Liver (tissue), 9 donors: ENCODE data around the gene ANAPC5. TPM values are rescaled to one million over a fixed set of nuclear protein-coding genes. Genes with fewer than 3 reads are reported as not detected.

Experiments used
- DNase-seq: peaks from one replicate; pipeline ENCODE4 v3.0.0-alpha.2; 2017; ENCODE audit warnings: low spot score
- H3K27ac ChIP-seq, 2 donors: one replicate each; pipeline ENCODE4 v1.7.0; 2013; ENCODE audit warnings: inconsistent platforms in 2 of 2, low read length in 2 of 2, control low read depth in 1 of 2, low read depth in 1 of 2, mild to moderate bottlenecking in 1 of 2
- H3K27me3 ChIP-seq, 4 donors: one replicate each; pipeline versions ENCODE4 v1.6.1 to v1.7.0; 2013; ENCODE audit warnings: low read length in 3 of 4, inconsistent platforms in 1 of 4, mild to moderate bottlenecking in 1 of 4, moderate library complexity in 1 of 4; ENCODE audit not compliant: control insufficient read depth in 4 of 4, insufficient read depth in 4 of 4
- H3K36me3 ChIP-seq, 4 donors: one replicate each; pipeline versions ENCODE4 v1.6.1 to v1.7.0; 2013; ENCODE audit warnings: low read length in 3 of 4, mild to moderate bottlenecking in 3 of 4, low read depth in 1 of 4, moderate library complexity in 1 of 4; ENCODE audit not compliant: control insufficient read depth in 4 of 4, insufficient read depth in 3 of 4
- H3K4me1 ChIP-seq, 4 donors: one replicate each; pipeline versions ENCODE4 v1.6.1 to v1.7.0; 2013; ENCODE audit warnings: low read length in 3 of 4, mild to moderate bottlenecking in 3 of 4, moderate library complexity in 1 of 4; ENCODE audit not compliant: control insufficient read depth in 4 of 4, insufficient read depth in 4 of 4
- H3K4me3 ChIP-seq, 3 donors: one replicate each; pipeline versions ENCODE4 v1.6.1 to v1.7.0; 2013; ENCODE audit warnings: low read length in 3 of 3, control low read depth in 1 of 3, low read depth in 1 of 3, mild to moderate bottlenecking in 1 of 3
- H3K9ac ChIP-seq, 2 donors: one replicate each; pipeline ENCODE4 v1.7.0; 2013; ENCODE audit warnings: low read length in 2 of 2, mild to moderate bottlenecking in 2 of 2, moderate library complexity in 2 of 2, control low read depth in 1 of 2, low read depth in 1 of 2
- H3K9me3 ChIP-seq, 4 donors: one replicate each; pipeline versions ENCODE4 v1.6.1 to v1.7.0; 2013; ENCODE audit warnings: low read length in 3 of 4; ENCODE audit not compliant: control insufficient read depth in 4 of 4
- EGR1 ChIP-seq, 2 donors: IDR thresholded peaks; 2 replicates each; pipeline ENCODE4 v1.6.1; 2016 to 2018; ENCODE audit warnings: antibody characterized with exemption in 2 of 2, low read depth in 2 of 2
- FOXA2 ChIP-seq: IDR thresholded peaks from 2 replicates; pipeline ENCODE4 v1.6.1; 2016; ENCODE audit warnings: antibody characterized with exemption
- GABPA ChIP-seq, 2 donors: IDR thresholded peaks in 1 of 2; conservative IDR thresholded peaks in 1 of 2; 2 replicates each; pipeline ENCODE4 v1.6.1; 2016; ENCODE audit warnings: antibody characterized with exemption in 2 of 2, mild to moderate bottlenecking in 1 of 2, moderate library complexity in 1 of 2
- HNF4A ChIP-seq, 2 donors: conservative IDR thresholded peaks; 2 replicates each; pipeline ENCODE4 v1.6.1; 2016; ENCODE audit warnings: antibody characterized with exemption in 2 of 2, mild to moderate bottlenecking in 2 of 2
- JUND ChIP-seq, 2 donors: IDR thresholded peaks; 2 replicates each; pipeline ENCODE4 v1.6.1; 2016; ENCODE audit warnings: antibody characterized with exemption in 2 of 2
- NR2F2 ChIP-seq: IDR thresholded peaks from 2 replicates; pipeline ENCODE4 v1.6.1; 2016; ENCODE audit warnings: antibody characterized with exemption
- RXRA ChIP-seq, 2 donors: IDR thresholded peaks; 2 replicates each; pipeline ENCODE4 v1.6.1; 2017 to 2018; ENCODE audit warnings: antibody characterized with exemption in 2 of 2, mild to moderate bottlenecking in 1 of 2
- SP1 ChIP-seq: IDR thresholded peaks from 2 replicates; pipeline ENCODE4 v1.6.1; 2018; ENCODE audit warnings: antibody characterized with exemption, mild to moderate bottlenecking
- TAF1 ChIP-seq: conservative IDR thresholded peaks from 2 replicates; pipeline ENCODE4 v1.6.1; 2016; ENCODE audit warnings: antibody characterized with exemption, mild to moderate bottlenecking
- YY1 ChIP-seq: IDR thresholded peaks from 2 replicates; pipeline ENCODE4 v1.6.1; 2016; ENCODE audit warnings: antibody characterized with exemption, mild to moderate bottlenecking
- WGBS: extraction: QIAGEN DNeasy Blood & Tissue Kit; methylation state at CpG from one replicate; pipeline ENCODE4 v1.1.7; 2013; 5-methylcytosine and 5-hydroxymethylcytosine counted together
- polyA plus RNA-seq, 2 donors: library from polyadenylated mRNA; stranded (reverse) in 1 of 2; unstranded in 1 of 2; fragments of 200-250 nt in 1 of 2; fragments of >200 nt in 1 of 2; fragmentation: Nextera tagmentation in 1 of 2; extraction: Ambion mirVana in 1 of 2; gene quantifications; one replicate each; pipeline versions ENCODE4 v1.2.1 to v1.2.3, GENCODE V29; 2013 to 2015
- total RNA-seq, 2 donors: library from RNA; depleted of rRNA; stranded (reverse); fragments of >200 nt; gene quantifications; one replicate each; pipeline ENCODE4 v1.2.3, GENCODE V29; 2014
- TF ChIP-seq, protein P1 (sequence below): IDR thresholded peaks from 2 replicates; pipeline ENCODE4 v1.6.1; 2016; ENCODE audit warnings: antibody characterized with exemption, mild to moderate bottlenecking
- TF ChIP-seq, protein P2 (sequence below): IDR thresholded peaks from 2 replicates; pipeline ENCODE4 v1.6.1; 2016; ENCODE audit warnings: antibody characterized with exemption
- TF ChIP-seq, protein P3 (sequence below): IDR thresholded peaks from 2 replicates; pipeline ENCODE4 v1.6.1; 2016; ENCODE audit warnings: antibody characterized with exemption
- TF ChIP-seq, protein P4 (sequence below): IDR thresholded peaks from 2 replicates; pipeline ENCODE4 v1.6.1; 2016; ENCODE audit warnings: antibody characterized with exemption
- donor health status: healthy.
- donor health status: healthy.
- donor health status: healthy.
- donor health status: healthy.
- donor health status: healthy.

Gene ANAPC5
- total and polyA plus RNA-seq, 4 donors, result 44.1 to 111 (median 62.2) TPM

DNA sequence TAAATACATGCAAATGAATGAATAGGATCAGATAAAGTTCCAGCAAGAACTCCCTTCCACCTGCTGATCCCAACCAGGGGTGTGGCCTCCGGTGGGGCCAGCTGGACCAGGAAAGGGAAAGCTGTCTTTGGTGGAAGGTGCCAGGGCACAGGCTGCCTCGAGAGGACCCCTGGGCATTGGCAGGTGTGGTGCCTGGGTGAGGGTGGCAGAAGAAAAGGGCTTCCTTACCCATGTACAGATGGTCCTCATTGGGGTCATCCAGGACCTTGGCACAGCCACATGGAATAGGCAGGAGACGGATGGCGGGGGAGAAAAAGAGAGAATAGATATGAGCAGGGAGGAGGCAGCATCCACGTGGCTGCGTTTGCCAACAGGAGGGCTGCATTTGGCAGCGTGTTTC, 92.1 kb downstream of the ANAPC5 start:
- Histone ChIP-seq H3K4me1 (no peaks in the 10 kb centered on the region), H3K9ac (no peak overlapping the region), H3K4me3 (no peak overlapping the region), H3K27ac (no peak overlapping the region), H3K36me3 (peaks cover 8 to 67% (median 36%) of the 10 kb centered on the region in 4 donors), H3K9me3 (no peaks in the 10 kb centered on the region), H3K27me3 (no peaks in the 10 kb centered on the region)
- 94% methylated on average over 7 of the region's 7 CpGs for WGBS
- no peak for DNase-seq
- TF ChIP-seq FOXA2, result no peak
- TF ChIP-seq, protein P1, sequence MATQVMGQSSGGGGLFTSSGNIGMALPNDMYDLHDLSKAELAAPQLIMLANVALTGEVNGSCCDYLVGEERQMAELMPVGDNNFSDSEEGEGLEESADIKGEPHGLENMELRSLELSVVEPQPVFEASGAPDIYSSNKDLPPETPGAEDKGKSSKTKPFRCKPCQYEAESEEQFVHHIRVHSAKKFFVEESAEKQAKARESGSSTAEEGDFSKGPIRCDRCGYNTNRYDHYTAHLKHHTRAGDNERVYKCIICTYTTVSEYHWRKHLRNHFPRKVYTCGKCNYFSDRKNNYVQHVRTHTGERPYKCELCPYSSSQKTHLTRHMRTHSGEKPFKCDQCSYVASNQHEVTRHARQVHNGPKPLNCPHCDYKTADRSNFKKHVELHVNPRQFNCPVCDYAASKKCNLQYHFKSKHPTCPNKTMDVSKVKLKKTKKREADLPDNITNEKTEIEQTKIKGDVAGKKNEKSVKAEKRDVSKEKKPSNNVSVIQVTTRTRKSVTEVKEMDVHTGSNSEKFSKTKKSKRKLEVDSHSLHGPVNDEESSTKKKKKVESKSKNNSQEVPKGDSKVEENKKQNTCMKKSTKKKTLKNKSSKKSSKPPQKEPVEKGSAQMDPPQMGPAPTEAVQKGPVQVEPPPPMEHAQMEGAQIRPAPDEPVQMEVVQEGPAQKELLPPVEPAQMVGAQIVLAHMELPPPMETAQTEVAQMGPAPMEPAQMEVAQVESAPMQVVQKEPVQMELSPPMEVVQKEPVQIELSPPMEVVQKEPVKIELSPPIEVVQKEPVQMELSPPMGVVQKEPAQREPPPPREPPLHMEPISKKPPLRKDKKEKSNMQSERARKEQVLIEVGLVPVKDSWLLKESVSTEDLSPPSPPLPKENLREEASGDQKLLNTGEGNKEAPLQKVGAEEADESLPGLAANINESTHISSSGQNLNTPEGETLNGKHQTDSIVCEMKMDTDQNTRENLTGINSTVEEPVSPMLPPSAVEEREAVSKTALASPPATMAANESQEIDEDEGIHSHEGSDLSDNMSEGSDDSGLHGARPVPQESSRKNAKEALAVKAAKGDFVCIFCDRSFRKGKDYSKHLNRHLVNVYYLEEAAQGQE, result no peak
- no peak for TF ChIP-seq RXRA (IDR thresholded peaks at IDR 0.05)
- TF ChIP-seq, protein P2, sequence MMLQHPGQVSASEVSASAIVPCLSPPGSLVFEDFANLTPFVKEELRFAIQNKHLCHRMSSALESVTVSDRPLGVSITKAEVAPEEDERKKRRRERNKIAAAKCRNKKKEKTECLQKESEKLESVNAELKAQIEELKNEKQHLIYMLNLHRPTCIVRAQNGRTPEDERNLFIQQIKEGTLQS, result no peak
- TF ChIP-seq YY1, result no peak
- no peak for TF ChIP-seq EGR1 (IDR thresholded peaks at IDR 0.05; ENCODE audit: low read depth in 2 of 2)
- no peak for TF ChIP-seq SP1
- no peak for TF ChIP-seq HNF4A (conservative IDR thresholded peaks at IDR 0.05)
- TF ChIP-seq, protein P3, sequence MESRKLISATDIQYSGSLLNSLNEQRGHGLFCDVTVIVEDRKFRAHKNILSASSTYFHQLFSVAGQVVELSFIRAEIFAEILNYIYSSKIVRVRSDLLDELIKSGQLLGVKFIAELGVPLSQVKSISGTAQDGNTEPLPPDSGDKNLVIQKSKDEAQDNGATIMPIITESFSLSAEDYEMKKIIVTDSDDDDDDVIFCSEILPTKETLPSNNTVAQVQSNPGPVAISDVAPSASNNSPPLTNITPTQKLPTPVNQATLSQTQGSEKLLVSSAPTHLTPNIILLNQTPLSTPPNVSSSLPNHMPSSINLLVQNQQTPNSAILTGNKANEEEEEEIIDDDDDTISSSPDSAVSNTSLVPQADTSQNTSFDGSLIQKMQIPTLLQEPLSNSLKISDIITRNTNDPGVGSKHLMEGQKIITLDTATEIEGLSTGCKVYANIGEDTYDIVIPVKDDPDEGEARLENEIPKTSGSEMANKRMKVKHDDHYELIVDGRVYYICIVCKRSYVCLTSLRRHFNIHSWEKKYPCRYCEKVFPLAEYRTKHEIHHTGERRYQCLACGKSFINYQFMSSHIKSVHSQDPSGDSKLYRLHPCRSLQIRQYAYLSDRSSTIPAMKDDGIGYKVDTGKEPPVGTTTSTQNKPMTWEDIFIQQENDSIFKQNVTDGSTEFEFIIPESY, result no peak
- no peak for TF ChIP-seq GABPA (IDR thresholded peaks at IDR 0.05 in 1 of 2, conservative IDR thresholded peaks at IDR 0.05 in 1 of 2)
- TF ChIP-seq, protein P4, sequence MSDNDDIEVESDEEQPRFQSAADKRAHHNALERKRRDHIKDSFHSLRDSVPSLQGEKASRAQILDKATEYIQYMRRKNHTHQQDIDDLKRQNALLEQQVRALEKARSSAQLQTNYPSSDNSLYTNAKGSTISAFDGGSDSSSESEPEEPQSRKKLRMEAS, result no peak
- no peak for TF ChIP-seq NR2F2
- no peak for TF ChIP-seq JUND (IDR thresholded peaks at IDR 0.05)
- no peak for TF ChIP-seq TAF1

DNA sequence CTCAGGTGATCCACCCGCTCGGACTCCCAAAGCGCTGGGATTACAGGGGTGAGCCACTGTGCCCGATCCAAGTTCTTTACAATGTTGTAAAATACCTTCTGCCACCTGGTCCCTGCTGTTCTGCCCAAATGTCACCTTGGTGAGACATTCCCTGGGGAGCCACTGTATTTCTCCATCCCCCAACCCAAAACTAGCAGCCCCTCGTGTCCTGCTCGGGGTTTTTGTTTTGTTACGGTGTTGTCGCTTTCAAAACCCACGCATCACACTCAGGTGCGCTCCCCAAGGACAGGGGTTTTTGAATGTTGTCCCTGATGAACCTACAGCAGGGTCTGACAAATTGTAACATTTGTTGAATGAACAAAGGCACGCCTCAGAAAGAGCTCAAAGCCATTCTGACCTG, 93.1 kb downstream of the ANAPC5 start:
- H3K4me1 ChIP-seq, result no peaks in the 10 kb centered on the region
- peaks cover 8 to 66% (median 39%) of the 10 kb centered on the region in 4 donors for H3K36me3 ChIP-seq
- no peak overlapping the region for H3K9ac ChIP-seq
- 97% methylated on average over 11 of the region's 11 CpGs for WGBS
- DNase-seq, result no peak
- H3K4me3 ChIP-seq, result no peak overlapping the region
- H3K9me3 ChIP-seq, result no peaks in the 10 kb centered on the region
- no peaks in the 10 kb centered on the region for H3K27me3 ChIP-seq
- no peak overlapping the region for H3K27ac ChIP-seq
- TF ChIP-seq YY1, result no peak

Other genes starting within 250 kb of the ANAPC5 start
- gene P2RX7, start 219.5 kb downstream of the ANAPC5 start, total RNA-seq, result 1 to 10 TPM; 2.4 to 3.2 TPM
- gene P2RX7, start 219.5 kb downstream of the ANAPC5 start, polyA plus RNA-seq, result 1 to 10 TPM; 1.2 to 2.0 TPM
- 10 to 100 TPM; 27.0 to 32.1 TPM for gene P2RX4, start 142.3 kb downstream of the ANAPC5 start, total RNA-seq
- 10 to 100 TPM; 16.5 TPM for gene P2RX4, start 142.3 kb downstream of the ANAPC5 start, polyA plus RNA-seq
- gene CAMKK2, start 55.7 kb downstream of the ANAPC5 start, total RNA-seq, result 10 to 100 TPM; 10.5 to 22.3 TPM
- 10 to 100 TPM; 18.6 to 26.0 TPM for gene CAMKK2, start 55.7 kb downstream of the ANAPC5 start, polyA plus RNA-seq
- 10 to 100 TPM; 22.3 to 27.7 TPM for gene RNF34, start 47.7 kb upstream of the ANAPC5 start, total RNA-seq
- 10 to 100 TPM in 1 of 2 donors, 1 to 10 TPM in 1; 9.5 to 13.5 TPM for gene RNF34, start 47.7 kb upstream of the ANAPC5 start, polyA plus RNA-seq
- gene KDM2B, start 228.6 kb upstream of the ANAPC5 start, total RNA-seq, result 10 to 100 TPM; 13.7 to 34.2 TPM
- 1 to 10 TPM; 7.0 to 7.4 TPM for gene KDM2B, start 228.6 kb upstream of the ANAPC5 start, polyA plus RNA-seq